Measurements from ENCODE around the gene CASP1.
A peak's percentile ranks its signal among the peaks of the same experiment; 100 is the strongest.
"Not testable (repeated sequence)": the region's sequence is repeated elsewhere in the genome, so short reads cannot be mapped to it uniquely, and the experiment has no call there.

CASP1 gene

GRCh38 chr11:105034813-105035620, at the start of gene CASP1:
Gene CASP1, minus strand, starts transcription at chr11:105035144. Its CDS starts 31 bp downstream, at chr11:105035113.
- peak; percentile 24 for DNase-seq (ENCODE audit: low read depth)

- no peak for DNase-seq (ENCODE audit: low read depth)
These were observed 46.6 kb upstream of the CASP1 start for GRCh38 chr11:105081412-105082150.

- not testable (repeated sequence) for DNase-seq (ENCODE audit: low read depth)
These were observed 45.4 kb upstream of the CASP1 start for GRCh38 chr11:105080171-105080906.

GRCh38 chr11:105078283-105078682, 43.3 kb upstream of the CASP1 start:
- DNase-seq (ENCODE audit: low read depth), result no peak

- DNase-seq (ENCODE audit: low read depth), result not testable (repeated sequence)
These were observed 42.3 kb upstream of the CASP1 start for GRCh38 chr11:105077141-105077790.

GRCh38 chr11:105074166-105074530, 39.2 kb upstream of the CASP1 start:
- DNase-seq (ENCODE audit: low read depth), result no peak

- DNase-seq (ENCODE audit: low read depth), result no peak
These were observed 38.7 kb upstream of the CASP1 start for GRCh38 chr11:105073456-105074165.

- DNase-seq (ENCODE audit: low read depth), result not testable (repeated sequence)
These were observed 37.1 kb upstream of the CASP1 start for GRCh38 chr11:105072080-105072479.

GRCh38 chr11:105071089-105071732, 36.3 kb upstream of the CASP1 start:
- peak; percentile 2 for DNase-seq (ENCODE audit: low read depth)

GRCh38 chr11:105070306-105070705, 35.4 kb upstream of the CASP1 start:
- peak; percentile 6 for DNase-seq (ENCODE audit: low read depth)

- DNase-seq (ENCODE audit: low read depth), result not testable (repeated sequence)
These were observed 34.8 kb upstream of the CASP1 start for GRCh38 chr11:105069749-105070148.

GRCh38 chr11:105063245-105063941, 28.4 kb upstream of the CASP1 start:
- not testable (repeated sequence) for DNase-seq (ENCODE audit: low read depth)

- DNase-seq (ENCODE audit: low read depth), result no peak
These were observed 22.5 kb upstream of the CASP1 start for GRCh38 chr11:105057432-105057831.

- no peak for DNase-seq (ENCODE audit: low read depth)
These were observed 21.5 kb upstream of the CASP1 start for GRCh38 chr11:105056446-105056845.

GRCh38 chr11:105054723-105055493, 20.0 kb upstream of the CASP1 start:
- DNase-seq (ENCODE audit: low read depth), result no peak

GRCh38 chr11:105052487-105052886, 17.5 kb upstream of the CASP1 start:
- DNase-seq (ENCODE audit: low read depth), result no peak

- DNase-seq (ENCODE audit: low read depth), result no peak
These were observed 16.6 kb upstream of the CASP1 start for GRCh38 chr11:105051559-105051958.

GRCh38 chr11:105049481-105049880, 14.5 kb upstream of the CASP1 start:
- no peak for DNase-seq (ENCODE audit: low read depth)

- DNase-seq (ENCODE audit: low read depth), result no peak
These were observed 12.1 kb upstream of the CASP1 start for GRCh38 chr11:105046898-105047579.
